NCI-H2029 treated with DMSO at 0.1 percent for 48 hours (cell line): ENCODE measurements around the gene ASB8.

Experiments
- DNase-seq: peaks from one replicate; lab custom pipeline; 2025; lab: John Stamatoyannopoulos, UW

ASB8 gene

GRCh38 chr12:48105867-48106680 is 51.2 kb downstream of the ASB8 start, which contains the start of gene SENP1:
Gene SENP1 (minus strand): TSS chr12:48106079. CDS start chr12:48101472, 4,607 bp downstream.
- peak; percentile 74 for DNase-seq

- no peak for DNase-seq
Observed at GRCh38 chr12:48105321-48105866, 51.9 kb downstream of the ASB8 start.

GRCh38 chr12:48104531-48104930 is 52.8 kb downstream of the ASB8 start:
- DNase-seq: no peak
